Effector memory CD8-positive, alpha-beta T cell (primary cell): ENCODE data around the gene PALD1.
A peak's percentile ranks its signal among the peaks of the same experiment; 100 is the strongest.

Source experiments
- ATAC-seq: fragments of 150-1000 bp; cut with Tn5 transposase; replicated peaks from 2 replicates; pipeline ENCODE4 v1.10.0; 2021; ENCODE audit warnings: mild to moderate bottlenecking, moderate library complexity
- DNase-seq, 3 experiments: peaks; one replicate each; pipeline ENCODE4 v3.0.0; 2021
- H3K27ac Mint-ChIP-seq, 2 donors: one replicate each; pipeline ENCODE4 v1.8.0; 2022; ENCODE audit warnings: mild to moderate bottlenecking in 2 of 2, mixed read lengths in 2 of 2, moderate library complexity in 2 of 2
- H3K27me3 Mint-ChIP-seq, 2 donors: one replicate each; pipeline ENCODE4 v1.8.0; 2022; ENCODE audit warnings: mixed read lengths in 2 of 2
- H3K36me3 Mint-ChIP-seq: one replicate; pipeline ENCODE4 v1.8.0; 2022; ENCODE audit warnings: mild to moderate bottlenecking, moderate library complexity, mixed read lengths; ENCODE audit not compliant: insufficient read depth
- H3K4me1 Mint-ChIP-seq, 2 donors: one replicate each; pipeline ENCODE4 v1.8.0; 2022; ENCODE audit warnings: low read depth in 2 of 2, mixed read lengths in 2 of 2
- H3K4me3 Mint-ChIP-seq, 2 donors: one replicate each; pipeline ENCODE4 v1.8.0; 2022; ENCODE audit warnings: mild to moderate bottlenecking in 2 of 2, mixed read lengths in 2 of 2, moderate library complexity in 2 of 2
- H3K9me3 Mint-ChIP-seq, 2 donors: one replicate each; pipeline ENCODE4 v1.8.0; 2022; ENCODE audit warnings: mixed read lengths in 2 of 2
- total RNA-seq, 9 experiments: gene quantifications; one replicate each; lab custom pipeline; 2026; lab: John Stamatoyannopoulos, UW

The PALD1 gene
- 0 to 1.9 (median 0.53) reads per million in 9 experiments for total RNA-seq

DNA sequence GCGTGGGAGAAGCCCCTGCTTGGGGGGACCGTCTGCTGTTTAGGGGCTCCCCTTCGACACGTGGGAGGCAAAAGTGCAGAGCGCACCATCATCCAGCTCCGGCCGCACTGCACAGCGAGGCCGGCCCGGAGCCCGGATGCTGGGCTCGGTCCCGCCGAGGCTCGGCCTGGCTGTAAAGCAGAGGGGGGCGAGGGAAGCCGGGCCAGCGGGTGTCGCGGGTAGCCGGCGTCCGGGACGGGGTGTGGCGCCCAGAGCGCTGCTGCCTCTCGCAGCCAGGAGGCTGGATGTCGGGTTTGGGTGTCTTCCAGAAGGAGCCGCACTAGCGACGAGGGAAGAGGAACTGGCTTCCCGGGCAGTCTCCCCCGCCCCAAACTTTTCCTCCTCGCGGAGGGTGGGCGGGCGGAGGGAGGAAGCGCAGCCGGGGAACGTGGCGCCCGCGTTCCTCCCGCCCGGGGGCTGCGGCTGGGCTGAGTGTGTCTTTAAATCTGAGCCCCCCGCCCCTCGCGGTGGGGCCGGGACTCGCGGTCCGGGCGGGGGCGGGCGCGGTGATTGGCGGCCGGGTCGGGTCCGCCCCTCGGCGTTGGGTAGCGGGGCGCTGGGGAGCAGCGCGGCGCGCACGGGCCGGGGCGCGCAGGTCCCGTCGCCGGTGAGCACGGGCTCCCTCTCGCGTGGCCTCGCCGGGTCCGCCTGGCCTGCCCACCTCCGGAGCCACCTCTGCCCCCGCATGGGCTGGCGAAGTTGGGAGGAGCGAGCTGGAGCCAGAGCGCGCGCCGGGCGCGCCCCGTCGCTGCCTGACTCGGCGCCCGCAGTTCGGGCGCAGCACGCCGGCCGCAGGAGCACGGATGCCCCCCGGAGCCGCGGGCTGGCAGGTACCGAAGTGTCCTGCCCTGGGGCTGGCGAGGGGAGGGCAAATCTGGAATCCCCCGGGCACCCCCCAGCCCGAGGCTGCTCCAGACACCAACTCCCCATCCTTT lies at the start of gene PALD1:
PALD1 (plus strand) TSS at position 577 of the 974 bp plus-strand sequence. CDS start 47,185 bp downstream, outside the sequence.
- ATAC-seq (peak; percentile 21), DNase-seq (peak in 1 of 3 experiments; percentile 14)
- H3K27ac Mint-ChIP-seq, result peak within 1 kb of the TSS; percentile 57 to 78
- H3K36me3 Mint-ChIP-seq, result peaks cover 12% of the 10 kb centered on the region
- peaks cover 21 to 51% of the 10 kb centered on the region in 2 donors for H3K27me3 Mint-ChIP-seq
- H3K4me1 Mint-ChIP-seq, result peaks cover 20 to 40% of the 10 kb centered on the region in 2 donors
- no peaks in the 10 kb centered on the region for H3K9me3 Mint-ChIP-seq
- H3K4me3 Mint-ChIP-seq, result peak within 1 kb of the TSS; percentile 74 to 82

DNA sequence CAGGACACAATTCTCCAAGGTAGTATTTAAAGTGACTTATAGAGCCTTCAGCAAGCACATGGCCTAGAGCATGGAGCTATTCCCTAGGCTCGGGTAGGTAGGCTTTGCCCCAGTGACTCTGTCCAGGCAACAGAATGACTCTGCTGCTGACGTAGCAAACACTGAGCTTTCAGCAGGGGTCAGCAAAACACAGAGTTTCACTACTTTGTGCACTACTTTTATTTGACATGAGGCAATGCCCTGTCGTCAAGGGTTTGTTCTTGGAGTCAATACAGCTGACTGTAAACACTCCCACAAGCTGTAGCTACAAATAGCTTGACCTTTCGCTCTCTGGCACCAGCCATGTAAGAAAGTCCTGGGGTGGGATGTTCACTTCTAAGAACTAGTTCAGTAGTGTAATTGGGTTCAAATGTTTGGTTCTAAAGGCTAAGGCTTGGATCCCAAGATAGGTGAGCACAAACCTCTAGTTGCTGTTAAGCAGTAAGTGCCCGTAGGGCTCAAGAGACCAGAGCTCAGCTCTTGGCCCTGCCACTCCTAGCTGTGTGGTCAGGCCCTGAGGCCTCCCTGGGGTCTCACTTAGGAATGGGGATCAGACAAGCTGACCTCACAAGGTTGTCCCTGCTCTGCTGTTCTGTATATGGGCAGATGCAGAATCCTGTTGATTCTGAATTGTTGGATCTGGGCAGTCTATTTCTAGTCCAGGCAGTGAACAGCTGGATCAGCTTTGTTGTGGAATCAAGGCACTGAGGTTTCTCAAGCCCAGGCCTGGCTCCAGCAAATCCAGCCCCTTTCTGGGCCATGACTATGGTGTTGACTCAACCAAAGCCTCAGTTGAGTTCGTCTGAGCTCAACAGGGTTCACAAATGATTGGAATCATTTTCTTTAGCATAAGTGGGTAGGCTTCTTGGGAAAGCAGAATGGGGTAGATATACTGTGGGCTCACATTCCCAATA lies 47.8 kb upstream of the PALD1 start:
- H3K27ac Mint-ChIP-seq, result no peak overlapping the region
- peaks cover 14 to 16% of the 10 kb centered on the region in 2 donors for H3K4me1 Mint-ChIP-seq
- H3K27me3 Mint-ChIP-seq, result no peaks in the 10 kb centered on the region
- ATAC-seq, result no peak
- no peak overlapping the region for H3K4me3 Mint-ChIP-seq
- DNase-seq, result no peak
- no peaks in the 10 kb centered on the region for H3K9me3 Mint-ChIP-seq
- peaks cover 23% of the 10 kb centered on the region for H3K36me3 Mint-ChIP-seq

DNA sequence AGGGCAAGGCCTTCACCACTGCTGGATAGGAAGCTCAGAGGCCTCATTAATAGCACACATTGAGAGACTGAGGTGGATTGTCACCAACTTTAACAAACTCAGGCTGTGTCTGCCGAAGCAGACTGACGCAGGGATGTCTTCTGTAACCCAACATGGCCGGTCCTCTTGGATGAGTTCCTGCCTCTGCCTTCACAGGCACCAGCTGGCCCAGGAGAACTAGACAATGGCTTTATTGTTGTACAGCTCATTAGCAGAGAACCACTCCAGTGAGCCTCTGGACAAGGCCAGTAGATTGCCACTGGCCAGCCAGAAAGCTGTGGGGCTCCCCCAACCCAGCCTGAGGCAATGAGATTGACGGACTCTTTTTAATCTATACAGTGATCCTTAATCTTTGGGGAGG lies 46.5 kb upstream of the PALD1 start:
- H3K27me3 Mint-ChIP-seq, result no peaks in the 10 kb centered on the region
- DNase-seq, result no peak
- peak overlapping the region in 1 of 2 donors; percentile 47 for H3K4me3 Mint-ChIP-seq
- peak overlapping the region; percentile 8 to 62 for H3K27ac Mint-ChIP-seq
- peaks cover 14 to 16% of the 10 kb centered on the region in 2 donors for H3K4me1 Mint-ChIP-seq
- no peak for ATAC-seq
- peaks cover 15% of the 10 kb centered on the region for H3K36me3 Mint-ChIP-seq
- no peaks in the 10 kb centered on the region for H3K9me3 Mint-ChIP-seq

DNA sequence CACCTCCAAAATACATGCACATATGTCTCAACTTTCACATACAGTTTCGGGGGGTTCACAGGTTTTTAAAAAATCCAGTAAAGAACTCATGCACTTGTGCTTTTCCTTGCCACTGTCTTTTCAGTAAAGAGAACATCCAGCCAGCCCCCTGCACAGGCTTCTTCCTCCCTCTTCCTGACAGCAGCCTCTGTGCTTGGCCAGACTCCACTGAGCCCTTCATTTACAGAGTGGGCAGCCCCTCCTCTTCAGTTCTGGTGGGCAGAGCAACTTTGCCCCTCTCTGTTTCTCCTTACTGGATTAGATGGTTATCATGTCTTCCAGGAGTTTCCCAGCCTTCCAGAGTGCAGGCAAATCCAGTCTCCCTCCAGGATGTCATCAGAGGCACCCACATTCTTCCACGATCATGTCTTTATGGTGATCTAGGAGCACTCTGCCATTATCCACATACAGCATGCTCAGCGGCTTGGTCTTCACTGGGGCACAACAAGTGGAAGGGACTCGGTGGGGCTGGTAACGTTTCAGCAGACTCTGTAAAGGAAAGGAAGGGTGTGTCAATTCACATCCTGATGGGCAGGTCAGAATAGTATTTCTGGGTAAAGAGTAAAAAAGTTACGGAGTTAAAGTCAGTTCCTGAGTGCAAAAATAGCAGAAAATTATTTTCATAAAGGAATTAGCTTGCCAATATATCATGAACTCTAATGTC lies 45.9 kb upstream of the PALD1 start:
- H3K4me1 Mint-ChIP-seq, result peaks cover 14 to 16% of the 10 kb centered on the region in 2 donors
- H3K9me3 Mint-ChIP-seq, result no peaks in the 10 kb centered on the region
- H3K27ac Mint-ChIP-seq, result peak overlapping the region; percentile 8 to 62
- H3K4me3 Mint-ChIP-seq, result peak overlapping the region in 1 of 2 donors; percentile 47
- no peak for DNase-seq
- no peaks in the 10 kb centered on the region for H3K27me3 Mint-ChIP-seq
- no peak for ATAC-seq
- peaks cover 12% of the 10 kb centered on the region for H3K36me3 Mint-ChIP-seq

DNA sequence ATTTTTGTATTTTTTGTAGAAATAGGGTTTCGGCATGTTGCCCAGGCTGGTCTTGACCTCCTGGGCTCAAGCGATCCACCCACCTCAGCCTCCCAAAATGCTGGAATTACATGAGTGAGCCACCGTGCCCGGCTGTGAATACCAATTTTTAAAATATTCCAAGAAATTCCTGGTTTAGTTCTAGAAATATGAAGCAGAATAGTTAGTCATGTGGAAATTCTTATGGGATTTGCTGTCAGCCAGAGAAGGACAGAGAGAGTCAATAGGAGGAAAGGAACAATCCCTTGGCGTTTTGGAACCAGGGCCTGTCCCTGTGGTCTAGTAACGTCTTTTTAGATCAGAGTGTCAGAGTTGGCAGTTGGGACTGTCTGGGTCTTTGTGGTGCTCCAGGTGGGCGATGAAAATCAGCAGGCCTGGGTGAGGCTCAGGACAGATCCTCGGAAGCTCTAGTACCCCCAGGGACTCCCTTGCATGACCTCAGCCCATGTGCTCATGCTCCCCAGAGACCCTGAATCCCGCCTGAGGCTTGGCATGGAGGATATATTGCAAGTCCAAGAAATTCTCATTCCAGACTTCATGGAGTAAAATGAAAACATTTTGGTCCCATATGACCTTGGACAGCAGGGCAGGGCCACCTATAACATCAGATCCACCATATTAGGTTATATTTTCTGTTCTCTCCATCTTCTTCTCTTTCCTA lies 44.8 kb upstream of the PALD1 start:
- H3K27me3 Mint-ChIP-seq, result peaks cover 0 to 1% of the 10 kb centered on the region in 2 donors
- DNase-seq, result no peak
- ATAC-seq, result no peak
- peak overlapping the region in 1 of 2 donors; percentile 82 for H3K27ac Mint-ChIP-seq
- no peaks in the 10 kb centered on the region for H3K9me3 Mint-ChIP-seq
- H3K4me1 Mint-ChIP-seq, result peaks cover 14 to 16% of the 10 kb centered on the region in 2 donors
- H3K4me3 Mint-ChIP-seq, result no peak overlapping the region
- H3K36me3 Mint-ChIP-seq, result peaks cover 2% of the 10 kb centered on the region

DNA sequence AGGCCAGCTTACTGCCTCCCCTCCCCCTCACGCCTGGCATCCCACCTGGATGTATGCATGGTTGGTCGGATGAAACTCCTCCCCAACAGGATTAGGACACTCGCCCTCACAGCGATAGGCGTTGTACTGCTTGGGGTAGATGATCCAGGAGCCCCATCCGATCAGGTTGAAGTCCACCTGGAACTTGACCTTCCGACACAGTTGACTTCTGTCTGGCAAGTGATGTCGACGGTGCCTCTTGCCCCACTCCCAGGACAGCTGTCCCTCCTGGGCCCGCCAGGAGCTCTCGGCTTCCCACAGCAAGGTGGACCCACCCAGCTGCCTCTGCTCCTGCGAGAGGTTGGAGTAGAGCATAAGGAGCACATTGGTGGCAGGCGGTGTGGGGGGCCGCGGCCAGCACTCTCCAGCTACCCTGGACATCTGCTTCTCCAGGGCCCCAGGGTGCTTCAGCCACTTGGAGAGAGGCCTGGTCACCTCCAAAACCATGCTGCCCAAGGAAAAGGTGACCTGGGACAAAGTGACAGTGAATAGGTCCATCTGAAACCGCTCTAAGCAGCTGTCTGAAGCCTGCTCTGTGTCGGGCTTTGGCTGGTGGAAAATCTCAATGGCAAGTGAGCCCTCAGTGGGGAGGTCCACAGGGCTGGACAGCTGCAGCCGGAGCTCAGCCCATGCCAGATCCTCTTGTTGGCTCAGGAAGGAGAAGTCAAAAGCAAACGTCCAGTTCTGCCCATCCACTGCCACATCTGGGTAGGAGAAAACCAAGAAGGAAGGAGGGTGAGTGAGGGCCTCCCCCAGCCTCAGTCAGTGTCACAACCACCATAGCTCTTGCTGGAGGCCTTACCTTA lies 43.1 kb upstream of the PALD1 start:
- DNase-seq, result no peak
- Mint-ChIP-seq H3K4me3 (no peak overlapping the region), H3K9me3 (no peaks in the 10 kb centered on the region), H3K4me1 (peaks cover 14 to 16% of the 10 kb centered on the region in 2 donors), H3K36me3 (no peaks in the 10 kb centered on the region), H3K27ac (no peak overlapping the region), H3K27me3 (peaks cover 10 to 17% of the 10 kb centered on the region in 2 donors)
- no peak for ATAC-seq

DNA sequence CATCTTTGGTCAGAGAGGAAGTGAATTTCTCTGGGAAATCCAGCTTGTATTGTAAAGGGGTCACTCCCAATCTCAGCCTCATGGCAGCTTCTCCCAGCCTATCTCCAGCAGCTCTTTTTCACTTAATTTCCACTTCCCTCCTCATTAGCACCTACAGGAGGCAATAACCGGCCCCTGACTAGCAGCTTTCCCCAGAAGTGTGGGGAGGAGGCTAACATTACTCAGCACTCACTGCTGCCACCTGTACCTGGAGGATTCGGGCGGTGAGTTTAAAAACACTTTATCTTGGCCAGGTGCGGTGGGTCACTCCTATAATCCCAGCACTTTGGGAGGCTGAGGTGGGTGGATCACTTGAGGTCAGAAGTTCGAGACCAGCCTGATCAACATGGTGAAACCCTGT lies 40.8 kb upstream of the PALD1 start:
- no peak overlapping the region for H3K4me3 Mint-ChIP-seq
- no peak overlapping the region for H3K27ac Mint-ChIP-seq
- H3K9me3 Mint-ChIP-seq, result no peaks in the 10 kb centered on the region
- H3K27me3 Mint-ChIP-seq, result peaks cover 27 to 40% of the 10 kb centered on the region in 2 donors
- H3K36me3 Mint-ChIP-seq, result no peaks in the 10 kb centered on the region
- peaks cover 11 to 14% of the 10 kb centered on the region in 2 donors for H3K4me1 Mint-ChIP-seq
- ATAC-seq (no peak), DNase-seq (no peak)

DNA sequence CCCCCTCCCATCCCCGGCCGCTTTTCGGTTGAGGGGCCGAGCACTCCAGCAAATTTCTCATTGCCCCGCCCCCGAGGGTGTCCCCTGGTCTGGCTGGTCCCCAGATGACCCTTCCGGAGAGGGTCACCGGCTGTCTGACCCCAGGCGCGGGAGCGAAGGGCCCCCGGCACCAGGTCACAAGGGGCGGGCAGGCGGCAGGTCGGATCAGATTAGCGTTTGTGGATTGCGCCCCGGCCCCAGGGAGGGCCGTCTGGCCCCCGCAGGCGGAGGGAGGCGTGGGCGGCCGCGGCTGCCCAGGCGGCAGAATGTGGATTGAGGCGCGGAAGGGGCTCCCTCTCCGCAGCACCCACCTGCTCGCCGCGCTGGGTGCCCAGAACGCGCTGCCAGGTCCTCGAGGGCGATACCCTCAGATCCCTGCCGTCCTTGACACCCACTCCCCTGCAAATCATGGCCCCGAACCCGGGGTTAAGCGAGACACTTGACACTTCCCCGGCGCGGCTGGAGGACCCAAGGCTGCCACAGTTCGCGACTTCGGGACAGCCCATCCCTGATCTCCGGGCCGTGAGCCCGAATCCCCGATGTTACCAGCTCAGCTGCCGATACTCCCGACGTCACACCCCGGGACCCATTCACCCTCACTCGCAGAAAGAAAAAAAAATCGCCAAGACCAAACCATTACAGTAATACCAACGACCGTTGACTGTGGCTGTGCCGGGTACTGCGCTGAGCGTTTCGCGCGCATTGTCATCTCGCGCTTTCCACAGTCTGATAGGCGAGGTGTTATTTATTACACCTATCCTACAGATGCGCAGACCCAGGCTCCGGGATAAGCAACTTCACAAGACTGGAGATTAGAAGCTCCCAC lies 38.0 kb upstream of the PALD1 start:
- DNase-seq (no peak), ATAC-seq (peak; percentile 37)
- Mint-ChIP-seq H3K4me1 (peaks cover 5 to 11% of the 10 kb centered on the region in 2 donors), H3K4me3 (peak overlapping the region; percentile 62 to 75), H3K9me3 (no peaks in the 10 kb centered on the region), H3K27me3 (peaks cover 38 to 58% of the 10 kb centered on the region in 2 donors), H3K27ac (no peak overlapping the region), H3K36me3 (no peaks in the 10 kb centered on the region)

DNA sequence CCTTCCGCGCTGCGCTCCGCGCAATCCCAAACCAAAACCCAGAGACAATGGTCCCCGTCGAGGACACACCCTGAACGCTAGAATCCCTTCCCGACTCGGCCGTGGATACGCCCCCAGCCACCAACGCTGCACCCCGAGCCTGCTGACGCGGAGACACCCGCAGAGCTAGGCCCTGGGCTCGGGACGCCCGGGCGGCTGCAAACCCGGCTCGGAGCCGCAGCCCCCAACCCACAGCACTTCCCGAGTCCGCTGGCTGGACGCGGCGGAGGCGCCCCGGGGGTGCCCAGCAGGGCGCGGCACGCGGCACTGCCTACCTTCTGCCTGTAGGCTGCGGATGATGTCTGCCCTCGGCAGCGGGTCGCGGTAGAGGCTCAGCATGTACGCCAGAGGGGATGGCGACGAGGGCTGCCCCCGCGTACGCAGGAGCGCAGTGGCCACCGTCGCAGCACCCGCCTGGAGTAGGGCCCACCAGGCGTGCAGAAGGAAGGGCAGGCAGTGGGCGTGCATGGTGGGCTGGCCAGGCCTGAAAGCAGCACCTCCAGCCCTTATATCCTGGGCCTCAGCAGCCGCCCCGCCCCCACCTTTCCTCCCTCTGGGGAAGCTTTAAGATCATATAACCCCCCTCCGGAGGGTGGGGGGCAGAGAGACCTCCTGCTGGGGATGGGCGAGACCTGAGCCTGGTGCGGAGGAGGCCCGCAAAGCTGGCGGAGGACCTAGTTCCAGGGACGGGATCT lies 37.2 kb upstream of the PALD1 start, which contains the start of gene NODAL:
NODAL (minus strand) TSS at position 521 of the 734 bp plus-strand sequence; CDS start at position 507, 14 bp downstream.
- no peak for DNase-seq
- H3K27ac Mint-ChIP-seq, result no peak within 1 kb of the TSS
- peaks cover 5 to 11% of the 10 kb centered on the region in 2 donors for H3K4me1 Mint-ChIP-seq
- H3K9me3 Mint-ChIP-seq, result no peaks in the 10 kb centered on the region
- peaks cover 38 to 58% of the 10 kb centered on the region in 2 donors for H3K27me3 Mint-ChIP-seq
- H3K4me3 Mint-ChIP-seq, result peak within 1 kb of the TSS; percentile 62 to 75
- no peaks in the 10 kb centered on the region for H3K36me3 Mint-ChIP-seq
- ATAC-seq, result peak; percentile 62

DNA sequence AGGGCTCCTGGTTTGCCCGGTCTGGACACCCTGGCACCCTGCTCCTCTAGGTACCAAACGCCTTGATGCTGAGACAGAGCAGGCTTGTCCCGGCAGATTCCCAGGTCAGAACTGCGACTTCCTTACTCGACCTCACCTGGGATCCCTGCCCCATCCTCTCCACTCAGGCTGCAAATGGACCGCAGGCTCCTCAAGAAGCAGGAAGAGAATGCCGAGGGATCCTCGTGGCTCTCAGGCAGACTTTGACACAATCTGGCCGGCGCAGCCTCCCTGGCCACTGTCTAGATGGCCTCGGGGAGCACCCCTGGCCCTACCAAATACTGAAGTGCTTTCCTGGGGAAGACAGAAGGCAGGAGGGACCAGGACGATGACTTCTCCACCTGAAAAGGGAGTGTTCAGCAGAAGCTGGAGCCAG lies 36.7 kb upstream of the PALD1 start:
- Mint-ChIP-seq H3K27me3 (peaks cover 38 to 58% of the 10 kb centered on the region in 2 donors), H3K4me3 (peak overlapping the region in 1 of 2 donors; percentile 75), H3K27ac (no peak overlapping the region), H3K9me3 (no peaks in the 10 kb centered on the region), H3K4me1 (peaks cover 5 to 11% of the 10 kb centered on the region in 2 donors), H3K36me3 (no peaks in the 10 kb centered on the region)
- DNase-seq (no peak), ATAC-seq (no peak)
